Testis (tissue), 3 donors: Measurements from ENCODE around the gene GPHN. TPM values are rescaled to one million over a fixed set of nuclear protein-coding genes. Genes with fewer than 3 reads are reported as not detected.

Experiments
- DNase-seq: peaks from one replicate; pipeline ENCODE4 v3.0.0-alpha.2; 2019
- H3K27ac ChIP-seq, 2 donors: fragments of 200-600 bp; sonication (generic); one replicate each; pipeline ENCODE4 v1.5.1; 2019
- H3K27me3 ChIP-seq: fragments of 200-600 bp; sonication (generic); one replicate; pipeline ENCODE4 v1.5.1; 2019
- H3K36me3 ChIP-seq: fragments of 200-600 bp; sonication (generic); one replicate; pipeline ENCODE4 v1.5.1; 2017; ENCODE audit warnings: low read depth; ENCODE audit errors: missing control alignments
- H3K4me1 ChIP-seq: fragments of 200-600 bp; sonication (generic); one replicate; pipeline ENCODE4 v1.5.1; 2019
- H3K4me3 ChIP-seq, 2 donors: fragments of 200-600 bp; sonication (generic); one replicate each; pipeline ENCODE4 v1.5.1; 2017 to 2019
- H3K9me3 ChIP-seq: fragments of 200-600 bp; sonication (generic); one replicate; pipeline ENCODE4 v1.5.1; 2017
- POLR2A ChIP-seq: fragments of 450-650 bp; IDR thresholded peaks from one replicate; pipeline ENCODE4 v1.6.1; 2017; ENCODE audit warnings: antibody characterized with exemption, mild to moderate bottlenecking, moderate library complexity
- WGBS, 2 donors: methylation state at CpG; one replicate each; pipeline ENCODE4 v1.1.5; 2018; 5-methylcytosine and 5-hydroxymethylcytosine counted together
- intact Hi-C: fragments of 100-400 bp; cut with DNase I; formaldehyde crosslinking; loops from one replicate; pipeline ENCODE4 v1.15.1; 2023; ENCODE audit warnings: low total_unique reads
- polyA plus RNA-seq: library from polyadenylated mRNA; stranded (reverse); fragments of 350-450 nt; fragmentation: Illumina TruSeq; extraction: RNeasy Lipid Tissue Mini Kit (QIAGEN cat#74804); gene quantifications from one replicate; pipeline ENCODE4 v1.2.3, GENCODE V29; 2014; ENCODE audit warnings: low read depth, low replicate concordance; ENCODE audit not compliant: insufficient read depth
- total RNA-seq, 2 donors: library from RNA; depleted of rRNA; stranded (reverse); fragments of >200 nt; gene quantifications; one replicate each; pipeline ENCODE4 v1.2.3, GENCODE V29; 2016
- TF ChIP-seq, protein P1 (sequence below), 3 experiments: fragments of 450-650 bp in 2 of 3; fragments of 200-600 bp in 1 of 3; sonication (generic) in 1 of 3; IDR thresholded peaks; one replicate each; pipeline ENCODE4 v1.5.1; 2016 to 2019; ENCODE audit warnings: antibody characterized with exemption in 3 of 3, mild to moderate bottlenecking in 2 of 3, moderate library complexity in 1 of 3

GPHN gene
- total and polyA plus RNA-seq, 3 donors from 2014 or later = 14.2 to 26.5 (median 25.4) TPM

DNA sequence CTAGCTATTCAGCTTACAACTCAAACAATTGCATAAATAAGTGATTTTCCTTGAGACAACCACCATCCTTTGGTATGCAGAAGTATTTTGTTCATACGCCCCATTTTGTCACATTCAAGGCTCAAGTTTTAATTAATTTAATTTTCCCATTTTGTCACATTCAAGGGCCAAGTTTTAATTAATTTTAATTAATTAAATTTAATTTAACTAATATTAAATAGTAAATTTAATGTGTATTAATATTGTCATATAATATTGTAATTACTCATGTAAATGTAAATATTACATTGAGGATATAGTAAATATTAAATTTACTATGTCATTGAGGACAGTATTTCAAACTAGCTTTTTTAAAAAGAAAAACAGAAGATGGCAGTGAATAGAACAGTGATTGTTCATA, 464.5 kb downstream of the GPHN start:
- TF ChIP-seq, protein P1, sequence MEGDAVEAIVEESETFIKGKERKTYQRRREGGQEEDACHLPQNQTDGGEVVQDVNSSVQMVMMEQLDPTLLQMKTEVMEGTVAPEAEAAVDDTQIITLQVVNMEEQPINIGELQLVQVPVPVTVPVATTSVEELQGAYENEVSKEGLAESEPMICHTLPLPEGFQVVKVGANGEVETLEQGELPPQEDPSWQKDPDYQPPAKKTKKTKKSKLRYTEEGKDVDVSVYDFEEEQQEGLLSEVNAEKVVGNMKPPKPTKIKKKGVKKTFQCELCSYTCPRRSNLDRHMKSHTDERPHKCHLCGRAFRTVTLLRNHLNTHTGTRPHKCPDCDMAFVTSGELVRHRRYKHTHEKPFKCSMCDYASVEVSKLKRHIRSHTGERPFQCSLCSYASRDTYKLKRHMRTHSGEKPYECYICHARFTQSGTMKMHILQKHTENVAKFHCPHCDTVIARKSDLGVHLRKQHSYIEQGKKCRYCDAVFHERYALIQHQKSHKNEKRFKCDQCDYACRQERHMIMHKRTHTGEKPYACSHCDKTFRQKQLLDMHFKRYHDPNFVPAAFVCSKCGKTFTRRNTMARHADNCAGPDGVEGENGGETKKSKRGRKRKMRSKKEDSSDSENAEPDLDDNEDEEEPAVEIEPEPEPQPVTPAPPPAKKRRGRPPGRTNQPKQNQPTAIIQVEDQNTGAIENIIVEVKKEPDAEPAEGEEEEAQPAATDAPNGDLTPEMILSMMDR (IDR thresholded peaks at IDR 0.05) = no peak
- no peak for TF ChIP-seq POLR2A
- 87 to 98% methylated on average over 1 of the region's 1 CpG for WGBS, 2 donors
- H3K36me3 ChIP-seq = no peaks in the 10 kb centered on the region

GRCh38 chr14:66974397-66975025, 466.6 kb downstream of the GPHN start:
- H3K4me1 ChIP-seq = no peaks in the 10 kb centered on the region
- no peak for DNase-seq
- no peaks in the 10 kb centered on the region for H3K36me3 ChIP-seq
- TF ChIP-seq POLR2A = no peak
- TF ChIP-seq, protein P1 (IDR thresholded peaks at IDR 0.05) = no peak
- intact Hi-C loops = no loop called here
- H3K9me3 ChIP-seq = no peaks in the 10 kb centered on the region
- no peak overlapping the region for H3K4me3 ChIP-seq
- no peaks in the 10 kb centered on the region for H3K27me3 ChIP-seq
- H3K27ac ChIP-seq = no peak overlapping the region

More for the DNA sequence above, 464.5 kb downstream of the GPHN start:
- no peaks in the 10 kb centered on the region for H3K4me1 ChIP-seq
- DNase-seq = no peak
- H3K27ac ChIP-seq = no peak overlapping the region
- intact Hi-C loops = no loop called here
- H3K4me3 ChIP-seq = no peak overlapping the region
- H3K27me3 ChIP-seq = no peaks in the 10 kb centered on the region
- no peaks in the 10 kb centered on the region for H3K9me3 ChIP-seq

DNA sequence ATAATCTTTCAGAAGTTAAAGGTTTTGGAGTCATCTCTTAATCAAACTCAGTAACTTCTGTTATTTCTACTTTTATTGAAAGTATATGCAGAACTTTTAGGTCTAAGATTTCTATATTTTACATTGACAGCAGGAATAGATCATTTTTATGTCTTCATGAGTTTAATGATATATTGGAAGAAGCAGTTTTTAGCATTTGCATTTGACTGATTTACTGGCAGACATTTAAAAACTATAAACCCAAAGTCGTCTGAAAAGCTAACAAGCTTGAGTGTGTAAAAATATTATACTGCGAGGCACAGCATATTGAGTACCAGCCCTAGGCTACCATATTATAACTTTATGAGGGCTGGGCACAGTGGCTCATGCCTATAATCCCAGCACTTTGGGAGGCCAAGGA, 467.3 kb downstream of the GPHN start:
- no peak overlapping the region for H3K27ac ChIP-seq
- DNase-seq = no peak
- no peaks in the 10 kb centered on the region for H3K27me3 ChIP-seq
- no peaks in the 10 kb centered on the region for H3K4me1 ChIP-seq
- H3K4me3 ChIP-seq = no peak overlapping the region
- WGBS, 2 donors = 78 to 80% methylated on average over 2 of the region's 2 CpGs
- no peaks in the 10 kb centered on the region for H3K36me3 ChIP-seq
- H3K9me3 ChIP-seq = no peaks in the 10 kb centered on the region
- intact Hi-C loops = no loop called here
- TF ChIP-seq, protein P1 (IDR thresholded peaks at IDR 0.05) = no peak
- TF ChIP-seq POLR2A = no peak

DNA sequence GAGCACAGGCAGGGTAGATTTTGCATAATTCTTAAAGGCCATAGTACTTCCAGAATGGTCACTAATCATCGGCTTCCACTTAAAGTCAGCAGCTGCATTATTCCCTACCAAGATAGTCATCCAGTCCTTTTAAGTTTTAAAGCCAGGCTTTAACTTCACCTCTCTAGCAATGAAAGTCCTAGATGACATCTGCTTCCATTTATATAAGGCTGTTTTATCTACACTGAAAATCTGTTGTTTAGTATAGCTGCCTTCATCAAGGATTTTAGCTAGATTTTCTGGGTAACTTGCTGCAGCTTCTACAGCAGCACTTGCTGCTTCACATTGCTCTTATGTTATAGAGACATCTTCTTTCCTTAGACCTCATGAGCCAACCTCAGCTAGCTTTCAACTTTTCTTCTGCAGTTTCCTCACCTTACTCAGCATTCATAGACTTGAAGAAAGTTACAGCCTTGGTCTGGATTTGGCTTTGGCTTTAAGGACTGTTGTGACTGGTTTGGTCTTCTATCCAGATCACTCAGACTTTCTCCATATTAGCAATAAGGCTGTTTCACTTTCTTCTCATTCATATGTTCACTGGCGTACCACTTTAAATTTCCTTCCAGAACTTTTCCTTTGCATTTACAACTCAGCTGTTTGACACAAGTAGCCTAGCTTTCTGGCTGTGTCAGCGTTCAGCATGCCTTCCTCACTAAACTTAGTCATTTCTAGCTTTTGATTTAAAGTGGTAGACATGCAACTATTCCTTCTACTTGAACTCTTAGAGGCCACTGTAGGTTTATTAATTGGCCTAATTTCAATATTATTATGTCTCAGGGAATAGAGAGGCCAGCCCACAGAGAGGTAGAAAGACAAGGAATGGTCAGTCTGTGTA, 471.4 kb downstream of the GPHN start:
- no peak for DNase-seq
- H3K4me3 ChIP-seq = no peak overlapping the region
- no peaks in the 10 kb centered on the region for H3K36me3 ChIP-seq
- no peaks in the 10 kb centered on the region for H3K4me1 ChIP-seq
- intact Hi-C loops = no loop called here
- no peaks in the 10 kb centered on the region for H3K9me3 ChIP-seq
- no peak overlapping the region for H3K27ac ChIP-seq
- no peak for TF ChIP-seq POLR2A
- TF ChIP-seq, protein P1 (IDR thresholded peaks at IDR 0.05) = no peak
- no peaks in the 10 kb centered on the region for H3K27me3 ChIP-seq
- 82 to 89% methylated on average over 3 of the region's 3 CpGs for WGBS, 2 donors
